GM18517 (cell line): ENCODE data around the gene UFD1.

ENCODE experiments used
- ATAC-seq: cut with Tn5 transposase; IDR thresholded peaks from one replicate; pipeline ENCODE4 v1.9.1; 2021; ENCODE audit warnings: mild to moderate bottlenecking, moderate library complexity; ENCODE audit not compliant: unreplicated experiment

Gene UFD1

GRCh38 chr22:19473578-19473977 is 5.4 kb downstream of the UFD1 start:
- ATAC-seq: no peak

DNA sequence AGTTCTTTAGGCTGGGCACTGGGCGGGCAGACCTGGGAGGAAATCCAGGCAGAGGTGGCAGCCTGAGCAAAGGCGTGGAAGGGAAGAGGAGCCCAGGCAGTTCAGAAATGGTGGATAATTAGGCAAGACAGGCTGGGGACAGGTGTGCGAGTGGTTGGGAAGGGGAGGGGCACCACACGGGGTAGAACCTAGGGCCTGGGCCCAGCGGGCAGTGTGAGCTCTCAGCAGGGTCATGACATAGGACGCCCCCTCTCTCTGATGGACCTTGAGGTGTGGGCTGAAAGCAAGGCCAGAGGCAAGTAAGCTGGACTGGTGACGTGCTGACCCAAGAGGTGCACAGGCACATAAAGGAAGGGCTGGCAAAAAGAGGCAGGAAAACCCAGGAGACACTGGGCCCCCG is 6.8 kb downstream of the UFD1 start:
- no peak for ATAC-seq

DNA sequence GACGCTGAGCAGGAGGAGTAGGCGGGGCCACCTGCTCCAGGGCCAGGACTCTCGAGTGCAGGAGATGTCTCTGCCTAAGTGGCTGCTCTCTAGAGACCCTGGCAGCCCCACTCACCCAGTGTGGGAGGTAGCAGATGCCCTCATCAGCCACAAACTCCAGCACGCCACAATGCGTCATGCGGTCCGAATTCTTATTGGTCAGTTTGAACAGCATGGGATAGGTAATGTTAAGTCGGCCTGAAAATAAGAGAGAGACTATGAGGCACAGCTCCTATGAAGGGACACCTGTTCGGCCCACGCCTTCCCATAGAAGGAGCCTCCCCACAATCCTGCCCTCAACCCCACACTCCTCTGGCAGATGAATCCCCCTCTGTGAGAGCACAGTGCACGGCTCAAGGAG is 7.4 kb downstream of the UFD1 start:
- no peak for ATAC-seq

DNA sequence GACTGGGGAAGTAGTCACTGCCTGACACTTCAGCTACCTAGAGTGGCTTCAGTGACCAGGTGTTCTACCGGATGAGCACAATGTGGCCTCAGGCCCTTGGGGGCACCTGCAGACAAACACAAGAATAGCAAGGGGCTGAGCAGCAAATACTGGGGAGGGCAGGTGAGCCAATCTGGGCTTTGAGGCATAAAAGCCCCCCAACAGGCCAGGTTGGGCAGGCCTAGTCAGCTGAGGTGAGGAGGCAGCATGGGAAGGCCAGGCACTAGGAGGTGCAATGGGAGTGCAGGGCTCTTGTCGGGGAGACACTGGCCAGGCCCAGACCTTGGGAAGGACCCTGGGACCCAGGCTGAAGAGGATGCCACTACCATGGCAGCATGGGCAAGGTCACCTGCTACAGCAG is 9.0 kb downstream of the UFD1 start:
- ATAC-seq: no peak

DNA sequence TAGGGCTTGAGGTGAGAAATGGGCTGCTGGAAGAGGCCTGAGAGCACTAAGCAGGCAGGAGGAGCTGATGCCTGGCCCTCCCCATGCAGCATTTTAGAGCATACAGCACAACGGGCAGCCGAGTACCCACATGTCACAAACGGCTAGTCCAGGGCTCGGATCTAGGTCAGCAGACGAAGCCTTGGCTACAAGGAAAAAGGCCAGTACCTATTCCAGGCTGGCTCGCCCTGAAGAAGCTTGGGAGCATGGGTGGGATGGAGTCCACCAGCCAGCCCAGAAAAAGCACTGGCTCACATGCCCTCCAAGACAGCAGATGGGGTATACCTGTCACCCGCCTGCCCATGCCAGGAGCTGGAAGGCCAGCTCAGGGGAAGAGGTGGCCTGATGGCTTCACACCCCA is 9.6 kb downstream of the UFD1 start:
- no peak for ATAC-seq

GRCh38 chr22:19467912-19468311 is 11.1 kb downstream of the UFD1 start:
- ATAC-seq: no peak

GRCh38 chr22:19466848-19467752 is 11.9 kb downstream of the UFD1 start:
- no peak for ATAC-seq

DNA sequence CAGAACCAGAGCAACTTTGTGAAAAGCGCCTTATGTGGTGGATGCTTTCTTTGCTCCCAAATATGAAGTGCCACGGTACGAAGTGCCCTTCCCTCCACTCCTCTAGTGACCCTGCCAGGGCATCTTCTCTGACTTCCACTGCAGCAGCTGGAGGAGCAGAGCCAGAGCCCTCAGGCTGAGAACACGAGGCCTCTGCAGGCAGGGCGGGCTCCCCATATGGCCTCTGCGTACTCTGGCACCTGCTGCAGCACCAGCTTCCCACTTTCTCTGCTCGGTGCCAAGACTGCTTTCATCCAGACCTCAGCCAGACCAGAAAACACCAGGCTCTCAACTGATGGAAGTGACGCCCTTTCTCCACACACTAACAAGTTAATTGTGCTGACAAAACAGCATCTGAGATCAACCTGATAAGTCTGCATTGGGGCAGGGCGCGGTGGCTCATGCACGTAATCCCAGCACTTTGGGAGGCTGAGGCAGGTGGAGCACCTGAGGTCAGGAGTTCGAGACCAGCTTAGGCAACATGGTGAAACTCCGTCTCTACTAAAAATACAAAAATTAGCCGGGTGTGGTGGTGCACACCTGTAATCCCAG is 12.8 kb downstream of the UFD1 start:
- ATAC-seq: no peak

- ATAC-seq: no peak
Observed at GRCh38 chr22:19464975-19465374, 14.0 kb downstream of the UFD1 start.

DNA sequence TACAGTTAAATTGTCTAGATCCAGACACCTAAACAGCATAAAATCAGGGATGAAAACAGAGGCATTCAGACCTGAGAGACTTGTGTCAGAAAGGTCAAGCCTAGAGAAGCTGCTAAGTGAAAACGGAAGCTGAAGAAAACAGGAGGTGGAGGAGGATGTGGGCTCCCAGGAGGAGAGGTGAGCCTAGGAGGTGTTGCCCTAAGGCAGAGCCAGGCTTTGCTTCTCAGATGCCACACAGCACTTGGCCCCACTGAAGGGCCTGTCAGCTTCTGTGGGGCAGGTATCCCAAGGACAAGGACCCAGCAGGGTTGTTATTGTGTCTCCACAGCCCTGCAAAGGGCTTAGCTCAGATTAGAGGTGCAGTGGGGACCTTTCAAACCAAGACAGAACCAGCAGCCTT is 14.4 kb downstream of the UFD1 start:
- ATAC-seq: no peak

DNA sequence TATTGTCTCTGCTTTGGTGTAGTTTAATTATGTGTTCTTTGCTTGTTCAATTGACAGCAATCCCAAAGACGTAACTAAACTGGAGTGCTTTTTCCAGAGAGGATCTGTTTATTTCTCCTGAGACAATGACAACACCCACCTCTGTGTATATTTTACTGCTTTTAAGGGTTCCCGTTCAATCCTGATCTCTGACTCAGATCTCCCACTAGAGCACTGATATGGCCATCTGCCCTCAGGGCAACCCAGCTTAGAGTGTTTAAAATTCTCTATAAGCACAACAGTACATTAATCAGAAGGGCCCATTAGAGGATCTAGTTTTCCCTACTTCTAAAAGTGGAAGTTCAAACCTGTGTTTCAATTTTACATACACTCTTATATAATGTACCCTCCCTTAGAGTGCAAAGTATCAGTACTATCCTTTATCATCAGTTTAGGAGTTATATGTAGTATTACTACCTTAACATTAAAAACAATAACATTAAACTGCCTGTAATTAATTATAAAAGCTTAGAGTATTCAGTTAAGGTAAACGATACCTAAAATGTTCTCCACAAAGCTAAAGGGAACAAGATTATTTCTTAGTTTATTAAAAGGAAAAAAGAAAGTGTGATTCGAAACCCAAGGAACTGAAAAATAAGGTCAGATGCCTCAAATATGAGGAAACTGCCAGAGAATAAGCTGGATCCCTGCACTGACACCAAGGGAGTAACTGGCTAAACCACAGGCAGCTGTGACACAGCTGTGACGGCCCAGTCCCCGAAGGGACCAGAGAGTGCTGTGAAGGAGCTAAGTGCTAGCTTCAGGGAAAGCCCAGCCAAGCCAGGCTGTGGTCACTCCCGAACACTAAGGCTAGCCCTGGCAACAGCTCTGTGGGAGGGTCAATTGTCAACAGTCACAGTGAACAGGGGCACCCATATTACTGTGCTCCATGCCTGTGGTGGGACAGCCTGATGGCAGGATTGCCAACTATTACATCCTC is 15.2 kb downstream of the UFD1 start:
- no peak for ATAC-seq

DNA sequence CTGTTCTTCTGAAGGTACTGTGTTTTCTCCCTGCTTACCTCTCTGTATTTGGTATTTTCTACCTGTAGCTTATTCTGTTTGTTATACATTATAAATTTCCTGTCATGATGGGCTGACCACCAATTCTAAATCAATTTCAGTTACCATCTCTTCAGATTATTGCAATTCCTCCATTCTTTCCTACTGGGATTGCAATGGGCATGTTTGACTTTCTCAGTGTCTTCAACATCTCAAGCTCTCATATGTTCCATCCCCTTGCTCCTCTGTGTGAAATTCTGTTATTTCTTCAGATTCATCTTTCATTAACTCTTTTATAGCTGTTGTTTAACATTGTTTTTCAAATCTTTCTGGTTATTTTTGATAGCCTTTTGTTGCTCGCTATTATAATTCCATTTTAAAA is 16.0 kb downstream of the UFD1 start:
- ATAC-seq: no peak

GRCh38 chr22:19461506-19461905 is 17.5 kb downstream of the UFD1 start:
- no peak for ATAC-seq

DNA sequence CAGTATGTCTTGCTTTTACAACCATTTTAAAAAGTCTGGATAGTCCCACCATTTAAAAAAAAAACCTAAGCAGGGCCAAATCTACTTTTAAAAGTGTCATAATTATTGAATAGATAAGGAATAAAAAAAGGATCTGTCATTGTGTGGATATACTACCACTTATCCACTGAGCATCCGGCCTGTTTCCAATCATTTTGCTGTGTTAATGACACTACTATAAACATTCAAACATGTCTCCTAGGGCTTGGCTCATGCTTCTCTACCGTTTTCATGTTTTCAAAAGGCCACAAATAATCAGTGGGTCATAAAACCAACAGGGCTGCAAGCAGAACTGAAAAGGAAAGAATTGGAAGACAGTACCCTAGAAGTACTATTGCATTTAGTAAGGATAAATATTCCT is 19.0 kb downstream of the UFD1 start:
- ATAC-seq: no peak

DNA sequence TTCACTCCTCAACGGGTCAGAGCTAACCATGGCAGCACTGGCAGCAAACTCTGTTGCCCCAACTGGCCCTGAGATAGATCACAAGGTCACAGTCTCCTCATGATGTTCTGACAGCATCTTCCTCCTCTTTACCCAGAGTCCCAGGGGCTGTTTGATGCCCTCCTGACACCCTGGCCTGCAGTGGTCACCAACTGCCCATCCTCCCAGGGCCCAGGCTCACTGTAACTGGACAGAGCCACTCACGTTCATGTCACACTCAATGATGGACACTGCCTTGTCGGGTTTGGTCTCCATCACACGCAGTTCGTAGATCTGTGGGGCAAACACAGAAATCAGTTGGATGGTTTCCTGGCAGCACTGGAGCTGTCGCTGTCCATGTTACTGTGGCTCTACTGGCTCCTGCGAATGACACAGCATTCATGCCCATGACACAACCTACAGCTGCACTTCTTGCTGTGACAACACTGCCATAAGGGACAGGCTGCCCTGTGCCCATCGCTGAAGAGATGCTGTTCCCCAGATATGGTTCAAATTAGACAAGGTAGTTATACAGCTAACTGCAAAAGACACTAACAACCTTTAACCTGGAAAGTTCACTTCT is 21.1 kb downstream of the UFD1 start:
- ATAC-seq: no peak

- ATAC-seq: no peak
Observed at GRCh38 chr22:19456541-19456940, 22.5 kb downstream of the UFD1 start.

DNA sequence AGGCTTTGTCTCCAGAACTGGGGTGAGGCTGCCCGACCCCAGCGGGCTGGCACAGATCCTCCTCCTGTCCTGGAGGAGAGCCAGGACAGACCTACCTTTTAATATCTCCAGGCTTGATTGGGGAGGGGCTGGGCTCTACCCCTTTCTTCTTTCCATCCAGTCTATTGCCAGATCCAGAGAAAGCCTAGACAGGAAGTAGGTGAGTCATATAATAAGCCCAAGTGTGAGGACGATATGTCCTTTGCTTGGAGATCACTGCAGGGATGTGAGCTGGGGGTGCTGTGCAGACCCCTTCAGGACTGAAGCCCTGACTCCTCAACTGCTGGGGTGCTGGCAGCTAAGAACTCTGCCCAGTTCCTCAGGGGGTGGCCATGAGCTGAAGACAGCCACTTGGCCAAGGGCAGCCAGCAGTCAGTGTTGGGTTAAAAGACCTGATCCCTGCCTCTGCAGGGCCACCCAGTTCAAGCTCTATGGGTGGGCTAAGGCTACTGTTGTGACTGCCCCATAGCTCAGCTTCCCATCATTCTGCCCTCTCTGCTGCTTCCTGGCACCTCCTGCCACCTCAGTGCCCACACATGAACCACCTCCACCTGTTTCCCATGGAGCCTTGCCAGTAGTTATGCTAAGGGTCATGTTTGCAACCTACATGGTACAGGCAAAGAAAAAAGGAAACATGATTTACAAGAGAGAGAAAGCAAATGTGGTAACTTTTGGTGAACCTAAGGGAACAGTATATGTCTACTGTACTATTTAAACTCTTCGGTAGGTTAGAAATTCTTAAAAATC is 23.2 kb downstream of the UFD1 start:
- ATAC-seq: no peak

GRCh38 chr22:19455033-19455432 is 24.0 kb downstream of the UFD1 start:
- ATAC-seq: no peak

- ATAC-seq: no peak
Observed at GRCh38 chr22:19454156-19454555, 24.8 kb downstream of the UFD1 start.

DNA sequence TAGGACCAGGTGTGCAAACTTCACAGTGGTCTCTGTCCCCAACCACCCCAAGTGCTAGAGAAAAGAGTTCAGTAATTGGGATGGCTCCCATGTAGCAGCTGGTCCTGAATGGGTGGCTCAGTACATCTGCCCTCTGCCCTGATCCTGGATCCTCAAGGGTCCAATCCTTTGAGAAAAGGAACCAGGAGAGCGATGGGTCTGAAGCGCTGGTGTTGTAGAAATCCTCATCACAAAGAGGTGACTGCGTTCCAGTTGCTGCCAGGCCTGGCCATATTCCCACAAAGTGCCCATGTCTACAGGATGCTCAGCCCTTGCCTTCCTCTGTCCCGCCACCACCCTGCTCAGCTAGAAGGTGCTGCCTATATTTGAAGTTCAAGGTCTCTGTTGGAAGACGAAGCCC is 25.3 kb downstream of the UFD1 start:
- ATAC-seq: no peak
